KMS-11 (cell line): ENCODE data around the gene GPR26.

Source experiments
- H2AFZ ChIP-seq: fragments of 200-600 bp; sonication (generic); 2 replicates; pipeline ENCODE4 v1.6.1; 2016; ENCODE audit warnings: antibody characterized with exemption, mixed run types, low read depth
- H3K27ac ChIP-seq: fragments of 200-600 bp; sonication (generic); 2 replicates; pipeline ENCODE4 v1.6.1; 2016; ENCODE audit warnings: mild to moderate bottlenecking, mixed run types
- H3K27me3 ChIP-seq: fragments of 200-600 bp; sonication (generic); 2 replicates; pipeline ENCODE4 v1.6.1; 2017; ENCODE audit warnings: mild to moderate bottlenecking, low read depth, mixed run types, moderate library complexity; ENCODE audit not compliant: insufficient read depth
- H3K36me3 ChIP-seq: fragments of 200-600 bp; sonication (generic); 2 replicates; pipeline ENCODE4 v1.6.1; 2017; ENCODE audit warnings: mild to moderate bottlenecking, mixed run types; ENCODE audit not compliant: insufficient read depth
- H3K4me1 ChIP-seq: fragments of 200-600 bp; sonication (generic); 2 replicates; pipeline ENCODE4 v1.6.1; 2016; ENCODE audit warnings: mild to moderate bottlenecking, low read depth, mixed run types; ENCODE audit not compliant: poor library complexity, severe bottlenecking
- H3K4me2 ChIP-seq: fragments of 200-600 bp; sonication (generic); 2 replicates; pipeline ENCODE4 v1.7.0; 2016; ENCODE audit warnings: mild to moderate bottlenecking, mixed run types
- H3K4me3 ChIP-seq: fragments of 200-600 bp; sonication (generic); IDR thresholded peaks from 2 replicates; pipeline ENCODE4 v1.6.1; 2017; ENCODE audit warnings: low read depth, low read length, mixed read lengths; ENCODE audit not compliant: insufficient read depth
- H3K79me2 ChIP-seq: fragments of 200-600 bp; sonication (generic); 2 replicates; pipeline ENCODE4 v1.6.1; 2016; ENCODE audit warnings: low read depth, mixed run types; ENCODE audit not compliant: insufficient read depth
- H3K9ac ChIP-seq: fragments of 200-600 bp; sonication (generic); 2 replicates; pipeline ENCODE4 v1.6.1; 2016; ENCODE audit warnings: mild to moderate bottlenecking, mixed run types
- H4K20me1 ChIP-seq: fragments of 200-600 bp; sonication (generic); 2 replicates; pipeline ENCODE4 v1.6.1; 2016; ENCODE audit warnings: mild to moderate bottlenecking, mixed run types; ENCODE audit not compliant: insufficient read depth
- CTCF ChIP-seq: fragments of 200-600 bp; sonication (generic); conservative IDR thresholded peaks from 2 replicates; pipeline ENCODE4 v1.6.1; 2017; ENCODE audit warnings: low read depth, mild to moderate bottlenecking, antibody characterized with exemption, low read length, moderate library complexity, mixed read lengths

GPR26 gene

GRCh38 chr10:123636598-123637325 lies 29.4 kb upstream of the GPR26 start:
- no peak overlapping the region for H3K4me2 ChIP-seq
- no peak overlapping the region for H3K9ac ChIP-seq
- no peak for TF ChIP-seq CTCF
- no peak overlapping the region for H2AFZ ChIP-seq
- H3K4me1 ChIP-seq: no peaks in the 10 kb centered on the region
- no peaks in the 10 kb centered on the region for H3K27me3 ChIP-seq
- no peaks in the 10 kb centered on the region for H3K79me2 ChIP-seq
- no peaks in the 10 kb centered on the region for H3K36me3 ChIP-seq
- no peaks in the 10 kb centered on the region for H4K20me1 ChIP-seq
- no peak overlapping the region for H3K27ac ChIP-seq
- H3K4me3 ChIP-seq: no peak overlapping the region

- H3K27ac ChIP-seq: no peak overlapping the region
- H3K4me2 ChIP-seq: no peak overlapping the region
- H4K20me1 ChIP-seq: no peaks in the 10 kb centered on the region
These were observed 28.8 kb upstream of the GPR26 start for GRCh38 chr10:123637326-123637880.

DNA sequence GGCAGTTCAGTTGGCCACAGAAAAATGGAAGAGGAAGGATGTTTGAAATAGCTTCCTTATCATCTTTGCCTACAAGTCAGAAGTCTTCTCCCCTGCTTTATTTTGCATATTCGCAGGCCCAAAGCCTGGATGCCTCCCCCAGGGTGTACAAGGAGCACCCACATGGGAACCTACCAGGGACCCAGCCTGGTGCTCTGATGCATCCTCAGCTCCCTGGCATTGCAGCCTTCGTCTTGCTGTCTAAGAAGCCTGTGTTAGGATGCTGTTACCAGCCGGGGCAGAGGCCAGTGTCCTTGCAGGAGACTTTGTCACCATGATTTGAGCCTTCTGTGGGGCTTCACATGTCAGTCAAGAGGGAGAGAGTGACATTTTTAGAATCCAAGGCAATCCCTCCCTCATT lies 27.0 kb upstream of the GPR26 start:
- Histone ChIP-seq H3K4me3 (no peak overlapping the region), H2AFZ (no peak overlapping the region), H3K4me2 (no peak overlapping the region), H3K27ac (no peak overlapping the region), H3K36me3 (no peaks in the 10 kb centered on the region), H3K27me3 (no peaks in the 10 kb centered on the region), H3K4me1 (no peaks in the 10 kb centered on the region), H4K20me1 (no peaks in the 10 kb centered on the region), H3K9ac (no peak overlapping the region), H3K79me2 (no peaks in the 10 kb centered on the region)
- no peak for TF ChIP-seq CTCF

More at GRCh38 chr10:123637326-123637880, 28.8 kb upstream of the GPR26 start:
- Histone ChIP-seq H3K4me1 (no peaks in the 10 kb centered on the region), H3K4me3 (no peak overlapping the region), H2AFZ (no peak overlapping the region), H3K79me2 (no peaks in the 10 kb centered on the region), H3K9ac (no peak overlapping the region), H3K36me3 (no peaks in the 10 kb centered on the region), H3K27me3 (no peaks in the 10 kb centered on the region)
- TF ChIP-seq CTCF: no peak

- H3K36me3 ChIP-seq: no peaks in the 10 kb centered on the region
- H3K9ac ChIP-seq: no peak overlapping the region
- H3K27me3 ChIP-seq: no peaks in the 10 kb centered on the region
- H3K4me2 ChIP-seq: no peak overlapping the region
- H3K27ac ChIP-seq: no peak overlapping the region
- no peaks in the 10 kb centered on the region for H3K4me1 ChIP-seq
- H4K20me1 ChIP-seq: no peaks in the 10 kb centered on the region
- no peak for TF ChIP-seq CTCF
- no peak overlapping the region for H2AFZ ChIP-seq
- no peaks in the 10 kb centered on the region for H3K79me2 ChIP-seq
- H3K4me3 ChIP-seq: no peak overlapping the region
These were observed 26.1 kb upstream of the GPR26 start for GRCh38 chr10:123640016-123640535.
